ENCODE results near the gene HAVCR1. TPM values are rescaled to one million over a fixed set of nuclear protein-coding genes. Genes with fewer than 3 reads are reported as not detected.
"Not testable (repeated sequence)": the region's sequence is repeated elsewhere in the genome, so short reads cannot be mapped to it uniquely, and the experiment has no call there.

HAVCR1 gene
- total RNA-seq, result 0.30 TPM

- no peak for DNase-seq
Measured at GRCh38 chr5:157059093-157059539, at the start of gene HAVCR1. HAVCR1 (minus strand) TSS chr5:157059116; CDS start chr5:157057943, 1,173 bp downstream.

DNA sequence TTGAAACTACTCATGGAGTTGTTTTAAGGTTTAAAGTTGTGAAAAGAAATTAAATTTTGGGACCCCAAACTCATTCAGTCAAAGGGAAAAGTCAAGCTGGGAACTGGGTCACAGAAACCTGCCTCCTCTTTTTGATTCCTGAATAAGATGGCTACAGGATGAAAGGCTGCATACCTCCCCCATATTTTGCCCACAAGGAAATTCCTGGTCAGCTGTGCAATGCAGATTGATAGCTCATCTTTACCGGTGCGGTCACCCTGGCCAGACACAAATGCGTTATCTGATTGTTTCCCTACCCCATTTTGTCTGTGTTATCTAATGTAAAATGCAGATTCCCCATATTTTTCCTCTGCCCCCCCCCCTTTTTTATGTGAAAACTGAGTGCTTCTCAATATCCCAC lies 48.6 kb upstream of the HAVCR1 start:
- DNase-seq, result no peak

- no peak for DNase-seq
Measured at GRCh38 chr5:157106630-157107461, 47.9 kb upstream of the HAVCR1 start.

GRCh38 chr5:157100140-157100679 lies 41.3 kb upstream of the HAVCR1 start:
- DNase-seq, result no peak

GRCh38 chr5:157088342-157088990 lies 29.6 kb upstream of the HAVCR1 start:
- no peak for DNase-seq

GRCh38 chr5:157086751-157087359 lies 27.9 kb upstream of the HAVCR1 start:
- no peak for DNase-seq

GRCh38 chr5:157085930-157086329 lies 27.0 kb upstream of the HAVCR1 start:
- no peak for DNase-seq

- DNase-seq, result no peak
Measured at GRCh38 chr5:157080286-157080685, 21.4 kb upstream of the HAVCR1 start.

- no peak for DNase-seq
Measured at GRCh38 chr5:157076558-157076957, 17.6 kb upstream of the HAVCR1 start.

GRCh38 chr5:157072508-157072907 lies 13.6 kb upstream of the HAVCR1 start:
- DNase-seq, result no peak

- DNase-seq, result no peak
Measured at GRCh38 chr5:157069949-157070348, 11.0 kb upstream of the HAVCR1 start.

- no peak for DNase-seq
Measured at GRCh38 chr5:157068785-157069184, 9.9 kb upstream of the HAVCR1 start.

GRCh38 chr5:157068339-157068738 lies 9.4 kb upstream of the HAVCR1 start:
- DNase-seq, result no peak

DNA sequence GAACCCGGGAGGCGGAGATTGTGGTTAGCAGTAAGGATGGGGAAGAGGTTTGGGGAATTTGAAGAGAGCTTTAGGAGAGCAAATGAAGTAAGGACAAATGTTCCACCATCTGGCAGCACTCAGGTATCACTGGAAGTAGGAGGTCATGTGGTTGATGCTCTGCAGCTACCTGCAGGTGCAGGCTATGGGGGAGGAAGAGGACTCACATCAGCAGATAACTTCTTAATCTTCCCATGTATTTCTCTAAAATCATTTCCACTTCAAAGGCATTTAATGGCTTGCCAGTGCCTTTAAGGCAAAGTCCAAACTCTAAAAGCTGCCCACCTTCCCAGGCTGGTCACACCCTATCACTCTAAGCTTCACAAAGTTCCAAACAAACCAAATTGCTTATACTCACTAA lies 8.1 kb upstream of the HAVCR1 start:
- no peak for DNase-seq

DNA sequence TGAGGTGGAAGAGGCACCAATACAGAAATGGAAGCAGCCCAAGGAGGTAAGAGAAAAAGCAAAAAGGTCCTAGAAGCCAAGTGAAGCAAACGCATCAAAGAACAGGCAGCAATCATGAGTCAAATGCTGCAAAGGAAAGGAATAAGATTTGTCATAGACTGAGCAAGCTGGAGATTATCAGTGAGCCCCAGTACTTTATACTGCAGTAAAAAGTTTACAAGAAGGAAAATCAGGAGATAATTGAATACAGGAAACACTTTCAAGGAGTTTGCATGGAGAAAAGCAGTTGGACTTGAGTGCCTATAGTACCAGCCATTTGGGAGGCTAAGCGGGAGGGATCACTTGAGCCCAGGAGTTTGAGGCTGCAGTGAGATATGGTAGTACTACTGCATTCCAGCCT lies 7.2 kb upstream of the HAVCR1 start:
- no peak for DNase-seq

GRCh38 chr5:157063776-157064430 lies 5.0 kb upstream of the HAVCR1 start:
- no peak for DNase-seq

DNA sequence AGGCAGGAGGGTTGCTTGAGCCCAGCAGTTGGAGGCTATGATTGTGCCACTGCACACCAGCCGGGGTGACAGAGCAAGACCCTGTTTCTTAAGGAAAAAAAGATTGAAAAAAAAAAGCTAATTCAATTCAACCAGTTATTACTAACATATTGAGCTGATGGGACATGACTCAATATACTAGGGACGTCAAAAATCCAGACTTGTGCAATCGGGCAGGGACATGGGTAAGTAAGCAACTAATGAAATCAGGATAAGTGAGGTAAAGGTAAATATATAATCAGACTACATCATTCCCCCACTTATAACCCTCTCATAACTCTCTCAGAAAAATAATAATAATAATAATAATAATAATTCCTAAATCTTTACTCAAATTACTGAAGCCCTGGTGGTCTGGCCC lies 975 bp upstream of the HAVCR1 start:
- no peak for DNase-seq

DNA sequence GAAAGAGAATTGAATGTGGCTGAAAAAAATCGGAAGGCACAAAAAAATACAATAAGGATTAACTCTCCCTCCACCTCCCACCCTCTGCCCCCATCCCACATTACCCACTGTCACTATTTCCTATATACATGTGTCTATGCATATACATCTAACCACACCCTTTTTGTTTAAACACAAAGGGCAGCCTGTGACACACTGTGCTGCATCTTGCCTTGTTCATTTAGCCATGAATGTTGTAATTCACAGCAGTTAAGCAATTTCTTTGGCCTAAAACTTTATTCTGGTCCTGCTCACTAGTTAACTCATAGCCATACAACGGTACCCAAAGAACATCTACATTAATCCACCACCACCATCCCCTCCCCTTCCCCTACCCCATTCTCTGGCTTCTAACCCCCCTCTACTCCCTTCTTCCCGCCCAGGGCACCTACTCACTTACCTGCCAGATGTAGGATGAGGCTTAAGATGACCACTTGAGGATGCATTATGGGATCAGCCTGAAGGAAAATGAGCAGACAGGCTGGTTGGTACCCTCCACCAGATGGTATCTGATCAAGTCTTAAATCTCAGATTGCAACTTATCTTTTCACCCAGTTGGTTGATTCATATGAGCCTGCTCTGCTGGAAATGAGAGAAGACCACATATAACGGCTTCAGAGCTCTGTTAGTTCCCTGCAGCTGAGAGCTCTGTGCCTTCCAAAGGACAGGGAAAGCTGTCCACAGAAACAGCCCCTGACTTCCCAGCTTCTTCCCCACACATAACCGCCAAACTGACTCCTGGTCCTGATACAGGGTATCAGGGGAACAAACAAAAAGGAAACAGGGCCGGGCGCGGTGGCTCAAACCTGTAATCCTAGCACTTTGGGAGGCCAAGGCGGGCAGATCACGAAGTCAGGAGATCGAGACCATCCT lies 1.2 kb downstream of the HAVCR1 start:
- DNase-seq, result no peak

- DNase-seq, result not testable (repeated sequence)
Measured at GRCh38 chr5:157056848-157057247, 2.1 kb downstream of the HAVCR1 start.

DNA sequence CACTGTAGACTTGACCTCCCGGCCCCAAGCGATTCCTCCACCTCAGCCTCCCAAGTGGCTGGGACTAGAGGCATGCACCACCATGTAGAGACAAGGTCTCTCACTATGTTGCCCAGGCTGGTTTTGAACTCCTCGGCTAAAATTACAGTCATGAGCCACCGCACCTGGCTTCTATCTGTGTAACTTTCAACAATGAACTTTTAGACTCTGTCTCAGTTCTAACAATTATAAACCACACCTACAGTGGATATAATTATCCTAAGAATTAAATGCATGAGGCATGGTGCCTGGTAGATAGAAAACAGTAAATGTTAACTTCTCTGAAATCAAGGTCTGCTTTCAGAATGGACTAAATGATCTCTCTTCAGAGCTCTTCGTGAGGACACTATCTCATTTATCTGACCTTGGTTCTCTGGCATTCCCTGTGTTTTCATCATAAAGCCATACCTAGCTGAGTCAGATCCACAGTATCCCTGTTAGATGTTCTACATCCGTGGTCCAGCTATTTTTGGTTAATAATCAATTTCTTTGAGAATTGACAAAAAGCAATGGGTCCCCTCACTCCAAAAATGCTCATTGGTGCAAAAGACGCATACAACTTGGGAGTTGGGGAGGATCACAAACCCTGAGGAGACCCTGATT lies 7.2 kb downstream of the HAVCR1 start:
- no peak for DNase-seq

DNA sequence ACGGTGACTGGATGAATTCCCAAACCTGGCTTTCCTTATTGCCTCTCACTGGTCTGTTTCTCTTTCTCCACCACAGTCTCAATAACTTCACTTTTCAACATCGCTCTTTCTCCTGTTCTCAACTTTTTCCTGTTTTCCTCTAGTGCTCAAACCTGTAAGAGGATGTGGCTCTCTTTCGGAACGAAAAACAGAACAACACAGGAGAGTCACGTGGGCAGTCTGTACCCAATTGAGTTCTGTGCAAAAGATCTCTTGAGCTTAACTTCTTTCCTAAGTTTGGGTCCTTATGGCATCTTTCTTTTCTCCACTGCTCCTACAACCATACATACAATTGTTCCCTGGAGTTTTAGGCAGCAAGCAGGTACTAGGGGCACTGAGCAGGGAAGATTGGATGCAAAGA lies 8.9 kb downstream of the HAVCR1 start:
- DNase-seq, result no peak

All from skin of body (tissue), 2 donors.